ENCODE data around the gene CHAT.

- no peak for TF ChIP-seq ZBTB17 (tag by site-specific recombination; IDR thresholded peaks at IDR 0.05)
- TF ChIP-seq ZNF112 (tag by site-specific recombination; IDR thresholded peaks at IDR 0.05) = no peak
- TF ChIP-seq CTCF (tag by site-specific recombination; IDR thresholded peaks at IDR 0.05) = no peak
Measured at GRCh38 chr10:49657606-49658005, 43.8 kb downstream of the CHAT start.
